ENCODE data around the gene TMEM176A.

TMEM176A gene

GRCh38 chr7:150845421-150845861 lies 44.9 kb downstream of the TMEM176A start:
- DNase-seq (ENCODE audit: extremely low read depth, insufficient read length): no peak
- Histone ChIP-seq H3K27me3 (replicated peaks; ENCODE audit: control insufficient read depth, insufficient read depth, low read length) (no peaks in the 10 kb centered on the region; the same call in 1 of the 2 replicates), H3K36me3 (ENCODE audit: control insufficient read depth, insufficient read depth, low read length) (no peaks in the 10 kb centered on the region), H3K4me3 (replicated peaks; ENCODE audit: low read depth, low read length) (no peak overlapping the region)
- TF ChIP-seq, protein P1, sequence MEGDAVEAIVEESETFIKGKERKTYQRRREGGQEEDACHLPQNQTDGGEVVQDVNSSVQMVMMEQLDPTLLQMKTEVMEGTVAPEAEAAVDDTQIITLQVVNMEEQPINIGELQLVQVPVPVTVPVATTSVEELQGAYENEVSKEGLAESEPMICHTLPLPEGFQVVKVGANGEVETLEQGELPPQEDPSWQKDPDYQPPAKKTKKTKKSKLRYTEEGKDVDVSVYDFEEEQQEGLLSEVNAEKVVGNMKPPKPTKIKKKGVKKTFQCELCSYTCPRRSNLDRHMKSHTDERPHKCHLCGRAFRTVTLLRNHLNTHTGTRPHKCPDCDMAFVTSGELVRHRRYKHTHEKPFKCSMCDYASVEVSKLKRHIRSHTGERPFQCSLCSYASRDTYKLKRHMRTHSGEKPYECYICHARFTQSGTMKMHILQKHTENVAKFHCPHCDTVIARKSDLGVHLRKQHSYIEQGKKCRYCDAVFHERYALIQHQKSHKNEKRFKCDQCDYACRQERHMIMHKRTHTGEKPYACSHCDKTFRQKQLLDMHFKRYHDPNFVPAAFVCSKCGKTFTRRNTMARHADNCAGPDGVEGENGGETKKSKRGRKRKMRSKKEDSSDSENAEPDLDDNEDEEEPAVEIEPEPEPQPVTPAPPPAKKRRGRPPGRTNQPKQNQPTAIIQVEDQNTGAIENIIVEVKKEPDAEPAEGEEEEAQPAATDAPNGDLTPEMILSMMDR (IDR thresholded peaks at IDR 0.05; ENCODE audit: insufficient read depth, low read length, poor library complexity, severe bottlenecking): no peak

- Histone ChIP-seq H3K36me3 (ENCODE audit: control insufficient read depth, insufficient read depth, low read length) (no peaks in the 10 kb centered on the region), H3K27me3 (replicated peaks; ENCODE audit: control insufficient read depth, insufficient read depth, low read length) (no peaks in the 10 kb centered on the region), H3K4me3 (replicated peaks; ENCODE audit: low read depth, low read length) (no peak overlapping the region)
- TF ChIP-seq, protein P1 (IDR thresholded peaks at IDR 0.05; ENCODE audit: insufficient read depth, low read length, poor library complexity, severe bottlenecking): no peak
- DNase-seq (ENCODE audit: extremely low read depth, insufficient read length): no peak
Measured at GRCh38 chr7:150846291-150847115, 45.9 kb downstream of the TMEM176A start.

DNA sequence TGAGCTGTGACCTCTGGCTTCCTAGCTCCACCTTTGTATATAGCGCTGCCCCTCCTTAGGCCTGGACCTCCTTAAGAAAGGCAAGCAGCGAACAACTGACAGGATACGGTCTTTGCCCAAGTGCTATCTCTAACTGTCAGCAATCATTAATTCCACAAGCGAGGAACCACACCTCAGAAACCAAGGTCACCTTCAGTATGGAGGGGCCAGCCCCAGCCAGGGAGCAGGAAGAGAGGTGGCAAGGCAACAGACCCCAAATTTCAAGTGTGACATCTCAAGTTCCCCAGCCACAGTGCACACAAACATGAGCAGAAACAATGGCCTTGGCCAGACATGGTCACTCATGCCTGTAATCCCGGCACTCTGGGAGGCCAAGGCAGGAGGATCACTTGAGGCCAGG lies 47.0 kb downstream of the TMEM176A start:
- H3K27me3 ChIP-seq (replicated peaks; ENCODE audit: control insufficient read depth, insufficient read depth, low read length): no peaks in the 10 kb centered on the region

GRCh38 chr7:150848111-150848510 lies 47.5 kb downstream of the TMEM176A start:
- no peak for DNase-seq (ENCODE audit: extremely low read depth, insufficient read length)
- Histone ChIP-seq H3K4me3 (replicated peaks; ENCODE audit: low read depth, low read length) (no peak overlapping the region), H3K36me3 (ENCODE audit: control insufficient read depth, insufficient read depth, low read length) (no peaks in the 10 kb centered on the region), H3K27me3 (replicated peaks; ENCODE audit: control insufficient read depth, insufficient read depth, low read length) (peaks cover 1% of the 10 kb centered on the region)
- TF ChIP-seq, protein P1 (IDR thresholded peaks at IDR 0.05; ENCODE audit: insufficient read depth, low read length, poor library complexity, severe bottlenecking): no peak

More for the DNA sequence above, 47.0 kb downstream of the TMEM176A start:
- Histone ChIP-seq H3K4me3 (replicated peaks; ENCODE audit: low read depth, low read length) (no peak overlapping the region), H3K36me3 (ENCODE audit: control insufficient read depth, insufficient read depth, low read length) (no peaks in the 10 kb centered on the region)
- DNase-seq (ENCODE audit: extremely low read depth, insufficient read length): no peak
- TF ChIP-seq, protein P1 (IDR thresholded peaks at IDR 0.05; ENCODE audit: insufficient read depth, low read length, poor library complexity, severe bottlenecking): no peak

- H3K4me3 ChIP-seq (replicated peaks; ENCODE audit: low read depth, low read length): no peak overlapping the region
- no peak for DNase-seq (ENCODE audit: extremely low read depth, insufficient read length)
- H3K36me3 ChIP-seq (ENCODE audit: control insufficient read depth, insufficient read depth, low read length): no peaks in the 10 kb centered on the region
- H3K27me3 ChIP-seq (replicated peaks; ENCODE audit: control insufficient read depth, insufficient read depth, low read length): peaks cover 1% of the 10 kb centered on the region
- TF ChIP-seq, protein P1 (IDR thresholded peaks at IDR 0.05; ENCODE audit: insufficient read depth, low read length, poor library complexity, severe bottlenecking): no peak
Measured at GRCh38 chr7:150848561-150849115, 48.1 kb downstream of the TMEM176A start.
